SK-N-SH (cell line): Measurements from ENCODE around the gene PAFAH1B2.

Source experiments
- EP300 ChIP-seq, 2 experiments: IDR thresholded peaks; 2 replicates each; pipeline versions ENCODE4 v1.4.0 to v1.6.1; 2012; ENCODE audit warnings: borderline replicate concordance in 1 of 2, low read depth in 1 of 2, low read length in 1 of 2
- EZH2phosphoT487 ChIP-seq: fragments of 200-600 bp; sonication (generic); IDR thresholded peaks from 2 replicates; pipeline ENCODE4 v1.6.1; 2017; ENCODE audit warnings: low read depth, mixed run types, mild to moderate bottlenecking, antibody characterized with exemption, moderate library complexity, borderline replicate concordance
- POLR2AphosphoS5 ChIP-seq: IDR thresholded peaks from 2 replicates; pipeline ENCODE4 v1.6.1; 2012; ENCODE audit warnings: low read depth, low read length
- RAD21 ChIP-seq: IDR thresholded peaks from 2 replicates; pipeline ENCODE4 v1.6.1; 2012; ENCODE audit warnings: mild to moderate bottlenecking, low read length
- RCOR1 ChIP-seq: fragments of 150-350 bp; IDR thresholded peaks from 2 replicates; pipeline ENCODE4 v1.6.1; 2017; ENCODE audit warnings: antibody characterized with exemption, low read length
- RFX5 ChIP-seq: IDR thresholded peaks from 2 replicates; pipeline ENCODE4 v1.6.1; 2012; ENCODE audit warnings: mild to moderate bottlenecking, improper control_type of control experiment, low read length
- TAF1 ChIP-seq: IDR thresholded peaks from 2 replicates; pipeline ENCODE4 v1.6.1; 2012; ENCODE audit warnings: low read depth, mild to moderate bottlenecking, low read length, moderate library complexity, borderline replicate concordance
- YY1 ChIP-seq: IDR thresholded peaks from 2 replicates; pipeline ENCODE4 v1.4.0; 2012; ENCODE audit warnings: low read depth, mild to moderate bottlenecking
- TF ChIP-seq, protein P1 (sequence below): fragments of 150-350 bp; IDR thresholded peaks from 2 replicates; pipeline ENCODE4 v1.6.1; 2016; ENCODE audit warnings: mild to moderate bottlenecking, low read depth, low read length
- TF ChIP-seq, protein P2 (sequence below): fragments of 200-600 bp; sonication (generic); IDR thresholded peaks from 2 replicates; pipeline ENCODE4 v1.6.1; 2017; ENCODE audit warnings: antibody characterized with exemption, mild to moderate bottlenecking, moderate library complexity

GRCh38 chr11:117195258-117195657 is 51.2 kb downstream of the PAFAH1B2 start:
- TF ChIP-seq, protein P1, sequence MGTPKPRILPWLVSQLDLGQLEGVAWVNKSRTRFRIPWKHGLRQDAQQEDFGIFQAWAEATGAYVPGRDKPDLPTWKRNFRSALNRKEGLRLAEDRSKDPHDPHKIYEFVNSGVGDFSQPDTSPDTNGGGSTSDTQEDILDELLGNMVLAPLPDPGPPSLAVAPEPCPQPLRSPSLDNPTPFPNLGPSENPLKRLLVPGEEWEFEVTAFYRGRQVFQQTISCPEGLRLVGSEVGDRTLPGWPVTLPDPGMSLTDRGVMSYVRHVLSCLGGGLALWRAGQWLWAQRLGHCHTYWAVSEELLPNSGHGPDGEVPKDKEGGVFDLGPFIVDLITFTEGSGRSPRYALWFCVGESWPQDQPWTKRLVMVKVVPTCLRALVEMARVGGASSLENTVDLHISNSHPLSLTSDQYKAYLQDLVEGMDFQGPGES = no peak
- TF ChIP-seq RCOR1 = no peak
- no peak for TF ChIP-seq EZH2phosphoT487
- TF ChIP-seq POLR2AphosphoS5 = no peak
- TF ChIP-seq, protein P2, sequence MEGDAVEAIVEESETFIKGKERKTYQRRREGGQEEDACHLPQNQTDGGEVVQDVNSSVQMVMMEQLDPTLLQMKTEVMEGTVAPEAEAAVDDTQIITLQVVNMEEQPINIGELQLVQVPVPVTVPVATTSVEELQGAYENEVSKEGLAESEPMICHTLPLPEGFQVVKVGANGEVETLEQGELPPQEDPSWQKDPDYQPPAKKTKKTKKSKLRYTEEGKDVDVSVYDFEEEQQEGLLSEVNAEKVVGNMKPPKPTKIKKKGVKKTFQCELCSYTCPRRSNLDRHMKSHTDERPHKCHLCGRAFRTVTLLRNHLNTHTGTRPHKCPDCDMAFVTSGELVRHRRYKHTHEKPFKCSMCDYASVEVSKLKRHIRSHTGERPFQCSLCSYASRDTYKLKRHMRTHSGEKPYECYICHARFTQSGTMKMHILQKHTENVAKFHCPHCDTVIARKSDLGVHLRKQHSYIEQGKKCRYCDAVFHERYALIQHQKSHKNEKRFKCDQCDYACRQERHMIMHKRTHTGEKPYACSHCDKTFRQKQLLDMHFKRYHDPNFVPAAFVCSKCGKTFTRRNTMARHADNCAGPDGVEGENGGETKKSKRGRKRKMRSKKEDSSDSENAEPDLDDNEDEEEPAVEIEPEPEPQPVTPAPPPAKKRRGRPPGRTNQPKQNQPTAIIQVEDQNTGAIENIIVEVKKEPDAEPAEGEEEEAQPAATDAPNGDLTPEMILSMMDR = no peak
- TF ChIP-seq TAF1 = no peak
- no peak for TF ChIP-seq RFX5
- TF ChIP-seq EP300 (IDR thresholded peaks at IDR 0.05; ENCODE audit: borderline replicate concordance in 1 of 2, low read depth in 1 of 2, low read length in 1 of 2) = no peak
- TF ChIP-seq RAD21 = no peak
- TF ChIP-seq YY1 = no peak
